Stomach (tissue), 4 donors: ENCODE results near the gene CTNND2.

Experiments used
- EP300 ChIP-seq: sonication (generic); formaldehyde crosslinking; IDR thresholded peaks from one replicate; pipeline ENCODE4 v1.6.1; 2017; ENCODE audit warnings: antibody characterized with exemption
- POLR2A ChIP-seq, 4 donors: fragments of 450-650 bp; IDR thresholded peaks; one replicate each; pipeline ENCODE4 v1.6.1; 2016; ENCODE audit warnings: antibody characterized with exemption in 4 of 4, control low read depth in 2 of 4, mild to moderate bottlenecking in 1 of 4, moderate library complexity in 1 of 4
- POLR2AphosphoS5 ChIP-seq, 3 donors: sonication (generic); formaldehyde crosslinking; IDR thresholded peaks; one replicate each; pipeline ENCODE4 v1.6.1; 2016; ENCODE audit warnings: antibody characterized with exemption in 3 of 3
- TF ChIP-seq, protein P1 (sequence below), 7 experiments: fragments of 450-650 bp in 4 of 7; fragments of 200-600 bp in 3 of 7; sonication (generic) in 3 of 7; IDR thresholded peaks; one replicate each; pipeline ENCODE4 v1.5.1; 2016 to 2019; ENCODE audit warnings: antibody characterized with exemption in 7 of 7, control low read depth in 2 of 7, mild to moderate bottlenecking in 1 of 7

DNA sequence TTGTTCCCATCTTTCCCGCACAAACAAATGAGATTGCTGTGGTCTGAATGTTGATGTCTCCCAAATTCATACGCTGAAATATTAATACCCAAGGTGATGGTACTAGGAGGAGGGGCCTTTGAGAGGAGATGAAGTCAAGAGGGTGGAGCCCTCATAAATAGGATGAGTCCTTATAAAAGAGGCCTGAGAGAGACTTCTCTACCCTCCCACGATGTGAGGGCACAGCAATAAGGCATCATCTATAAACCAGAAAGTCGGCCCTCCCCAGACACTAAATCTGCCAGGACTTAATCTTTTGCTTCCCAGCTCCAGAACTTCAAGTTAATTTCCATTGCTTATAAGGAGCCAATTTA is 170.4 kb downstream of the CTNND2 start:
- TF ChIP-seq, protein P1, sequence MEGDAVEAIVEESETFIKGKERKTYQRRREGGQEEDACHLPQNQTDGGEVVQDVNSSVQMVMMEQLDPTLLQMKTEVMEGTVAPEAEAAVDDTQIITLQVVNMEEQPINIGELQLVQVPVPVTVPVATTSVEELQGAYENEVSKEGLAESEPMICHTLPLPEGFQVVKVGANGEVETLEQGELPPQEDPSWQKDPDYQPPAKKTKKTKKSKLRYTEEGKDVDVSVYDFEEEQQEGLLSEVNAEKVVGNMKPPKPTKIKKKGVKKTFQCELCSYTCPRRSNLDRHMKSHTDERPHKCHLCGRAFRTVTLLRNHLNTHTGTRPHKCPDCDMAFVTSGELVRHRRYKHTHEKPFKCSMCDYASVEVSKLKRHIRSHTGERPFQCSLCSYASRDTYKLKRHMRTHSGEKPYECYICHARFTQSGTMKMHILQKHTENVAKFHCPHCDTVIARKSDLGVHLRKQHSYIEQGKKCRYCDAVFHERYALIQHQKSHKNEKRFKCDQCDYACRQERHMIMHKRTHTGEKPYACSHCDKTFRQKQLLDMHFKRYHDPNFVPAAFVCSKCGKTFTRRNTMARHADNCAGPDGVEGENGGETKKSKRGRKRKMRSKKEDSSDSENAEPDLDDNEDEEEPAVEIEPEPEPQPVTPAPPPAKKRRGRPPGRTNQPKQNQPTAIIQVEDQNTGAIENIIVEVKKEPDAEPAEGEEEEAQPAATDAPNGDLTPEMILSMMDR (IDR thresholded peaks at IDR 0.05), result no peak
- TF ChIP-seq EP300, result no peak
- TF ChIP-seq POLR2AphosphoS5 (IDR thresholded peaks at IDR 0.05), result no peak
- TF ChIP-seq POLR2A (IDR thresholded peaks at IDR 0.05), result no peak
